K562 (cell line): ENCODE data around the gene SERPINA3. TPM values are rescaled to one million over a fixed set of nuclear protein-coding genes. Genes with fewer than 3 reads are reported as not detected.

Experiments
- ATAC-seq: fragments of 200-7000 bp; cut with Tn5 transposase; 3 replicates; pipeline ENCODE4 v1.9.1; 2020; ENCODE audit warnings: moderate library complexity
- BruUV-seq: library from RNA; stranded (reverse); fragments of 400-500 nt; replicated peaks from 2 replicates; lab custom pipeline; 2021; lab: Mats Ljungman, UMichigan
- CTCF ChIA-PET: fragments of 300-600 bp; formaldehyde crosslinking; extraction: SDS; loops from one replicate; lab custom pipeline; 2021; ENCODE audit warnings: low intra/inter-chr PET ratio; lab: Yijun Ruan, JAX
- POLR2A ChIA-PET: fragments of 300-600, 350-650 bp; sonication (Branson Sonifier 250); formaldehyde crosslinking; extraction: SDS; loops from one replicate; lab custom pipeline; 2021; ENCODE audit warnings: antibody characterized with exemption, inconsistent platforms; lab: Yijun Ruan, JAX
- DNase-seq, 4 experiments: peaks; one replicate each; pipeline versions ENCODE4 v3.0.0 to v3.0.0-alpha.2; 2011 to 2018; ENCODE audit warnings: low spot score in 3 of 4, mixed read lengths in 3 of 4; ENCODE audit errors: extremely low read depth in 1 of 4
- FAIRE-seq: peaks from 2 replicates; lab custom pipeline; 2011; peaks lifted over from hg19 to GRCh38; lab: Jason Lieb, UNC
- H2AFZ ChIP-seq: 2 replicates; pipeline ENCODE4 v1.6.0; 2011; ENCODE audit warnings: low read depth, low read length, control low read depth, inconsistent platforms
- H3K27ac ChIP-seq: fragments of 200-600 bp; 3 replicates; pipeline ENCODE4 v1.8.0; 2011; ENCODE audit warnings: low read depth, mild to moderate bottlenecking, control low read depth, inconsistent platforms, low read length, moderate library complexity, mixed read lengths; ENCODE audit errors: extremely low read depth
- H3K27me3 ChIP-seq, 2 experiments: fragments of 300-600 bp in 1 of 2; 2 replicates in 1 of 2; 3 replicates in 1 of 2; pipeline versions ENCODE4 v1.6.0 to v1.8.0; 2011; ENCODE audit warnings: inconsistent platforms in 2 of 2, low read length in 2 of 2, mild to moderate bottlenecking in 1 of 2, mixed read lengths in 1 of 2, moderate library complexity in 1 of 2; ENCODE audit not compliant: control insufficient read depth in 2 of 2, insufficient read depth in 2 of 2
- H3K36me3 ChIP-seq: fragments of 300-600 bp; 3 replicates; pipeline ENCODE4 v1.8.0; 2011; ENCODE audit warnings: mild to moderate bottlenecking, low read length, inconsistent platforms; ENCODE audit not compliant: control insufficient read depth, insufficient read depth
- H3K4me1 ChIP-seq, 2 experiments: fragments of 200-600 bp in 1 of 2; replicated peaks in 1 of 2; 2 replicates in 1 of 2; 3 replicates in 1 of 2; pipeline versions ENCODE4 v1.5.1 to v1.8.0; 2011; ENCODE audit warnings: inconsistent platforms in 2 of 2, low read length in 2 of 2, mild to moderate bottlenecking in 1 of 2, mixed read lengths in 1 of 2, moderate library complexity in 1 of 2; ENCODE audit not compliant: control insufficient read depth in 2 of 2, insufficient read depth in 2 of 2
- H3K4me2 ChIP-seq: 2 replicates; pipeline ENCODE4 v1.6.1; 2011; ENCODE audit warnings: low read length, control low read depth, inconsistent platforms, mixed read lengths; ENCODE audit not compliant: insufficient read depth
- H3K4me3 ChIP-seq: fragments of 200-600 bp; sonication (generic), shearing (Covaris generic); 2 replicates; pipeline ENCODE4 v1.5.1; 2016; ENCODE audit warnings: control low read depth, inconsistent platforms
- H3K79me2 ChIP-seq: fragments of 200-600 bp; 3 replicates; pipeline ENCODE4 v1.8.0; 2011; ENCODE audit warnings: low read length, inconsistent platforms; ENCODE audit not compliant: control insufficient read depth, insufficient read depth
- H3K9ac ChIP-seq, 2 experiments: 2 replicates each; pipeline versions ENCODE4 v1.6.0 to v1.6.1; 2011; ENCODE audit warnings: low read depth in 2 of 2, low read length in 2 of 2, control low read depth in 1 of 2, inconsistent platforms in 1 of 2, mild to moderate bottlenecking in 1 of 2, mixed read lengths in 1 of 2; ENCODE audit not compliant: insufficient read depth in 1 of 2
- H3K9me1 ChIP-seq: one replicate; pipeline ENCODE4 v1.6.0; 2011; ENCODE audit warnings: inconsistent platforms, mild to moderate bottlenecking, low read length, moderate library complexity; ENCODE audit not compliant: control insufficient read depth, insufficient read depth
- H3K9me3 ChIP-seq: replicated peaks from 2 replicates; pipeline ENCODE4 v1.5.1; 2011; ENCODE audit warnings: low read depth, low read length, inconsistent platforms; ENCODE audit not compliant: control insufficient read depth, insufficient read depth
- H4K20me1 ChIP-seq: replicated peaks from 2 replicates; pipeline ENCODE4 v1.6.1; 2011; ENCODE audit warnings: low read length, inconsistent platforms, mixed read lengths; ENCODE audit not compliant: control insufficient read depth, insufficient read depth
- CBX8 ChIP-seq: fragments of 200-600 bp; sonication (generic); IDR thresholded peaks from 2 replicates; pipeline ENCODE4 v1.6.1; 2012; ENCODE audit warnings: borderline replicate concordance, mixed run types, low read depth, mild to moderate bottlenecking, moderate library complexity, mixed read lengths, low read length, control low read depth, inconsistent platforms; ENCODE audit not compliant: poor library complexity, severe bottlenecking; ENCODE audit errors: extremely low read depth
- GTF2F1 ChIP-seq: IDR thresholded peaks from 2 replicates; pipeline ENCODE4 v1.6.1; 2011; ENCODE audit warnings: low read depth, low read length, improper control_type of control experiment
- SRF ChIP-seq, 2 experiments: fragments of 250-450, 450-650 bp in 1 of 2; sonication (Bioruptor Pico) in 1 of 2; sonication (generic) in 1 of 2; formaldehyde crosslinking; IDR thresholded peaks; 2 replicates each; pipeline versions ENCODE4 v1.5.0 to v1.5.1; 2020 to 2022; ENCODE audit warnings: mild to moderate bottlenecking in 1 of 2, missing genetic modification reagents in 1 of 2
- SUPT5H ChIP-seq: fragments of 450-650 bp; IDR thresholded peaks from 2 replicates; pipeline ENCODE4 v1.6.1; 2016
- ZNF124 ChIP-seq: sonication (generic); formaldehyde crosslinking; IDR thresholded peaks from 2 replicates; pipeline ENCODE4 v1.8.1; 2022; ENCODE audit warnings: missing genetic modification reagents
- ZSCAN32 ChIP-seq: fragments of 450-650 bp; formaldehyde crosslinking; IDR thresholded peaks from 2 replicates; pipeline ENCODE4 v1.4.0; 2020; ENCODE audit warnings: mild to moderate bottlenecking, moderate library complexity
- WGBS: fragments of 100-300 bp; shearing (Covaris generic); methylation state at CpG from one replicate; pipeline ENCODE4 v1.1.6; 2016; ENCODE audit warnings: low coverage, mixed read lengths; ENCODE audit not compliant: insufficient coverage; ENCODE audit errors: missing lambda C conversion rate; 5-methylcytosine and 5-hydroxymethylcytosine counted together
- in situ Hi-C: fragments of 300-500 bp; cut with MboI; formaldehyde crosslinking; loops from 4 replicates; pipeline ENCODE4 v1.15.0; 2018; ENCODE audit warnings: inconsistent platforms, mixed read lengths
- intact Hi-C: fragments of 100-400 bp; cut with micrococcal nuclease; formaldehyde crosslinking; loops from 2 replicates; pipeline ENCODE4 v1.14.2; 2022
- polyA plus RNA-seq, 8 experiments: library from polyadenylated mRNA; depleted of rRNA in 4 of 8; stranded (reverse) in 5 of 8; unstranded in 3 of 8; fragments of >200 nt; fragmentation: Nextera tagmentation in 2 of 8; fragmentation: Illumina TruSeq in 1 of 8; extraction: Ambion mirVana in 2 of 8; extraction: Trizol in 1 of 8; gene quantifications; 2 replicates each; pipeline versions ENCODE4 v1.2.1 to v1.2.3, GENCODE V29; 2011 to 2014; ENCODE audit warnings: inconsistent platforms in 1 of 8, missing spikeins in 1 of 8
- total RNA-seq, 7 experiments: library from RNA; depleted of rRNA in 6 of 7; stranded (reverse); fragments of >200 nt in 6 of 7; fragmentation: Illumina TruSeq in 2 of 7; extraction: Trizol in 2 of 7; gene quantifications; 2 replicates each; pipeline versions ENCODE4 v1.2.1 to v1.2.3, GENCODE V29; 2011 to 2021; ENCODE audit warnings: low replicate concordance in 1 of 7

SERPINA3 gene
- total and polyA plus RNA-seq, 9 of the 15 experiments (the other 6 are each of a cell fraction or from before 2014, with no cell fraction given), result 2.3 TPM; not detected in 8

- no peaks in the 10 kb centered on the region for H3K9me1 ChIP-seq
- in situ Hi-C loops, result no loop called here
- H3K4me1 ChIP-seq, result no peaks in the 10 kb centered on the region
- BruUV-seq, result no TSS peak
- no peak for DNase-seq
- no peak overlapping the region for H3K4me2 ChIP-seq
- intact Hi-C loops, result no loop called here
- no peaks in the 10 kb centered on the region for H4K20me1 ChIP-seq
- H3K9ac ChIP-seq, result no peak overlapping the region
- TF ChIP-seq CBX8 (no peak), SRF (CRISPR knock-in tag; IDR thresholded peaks at IDR 0.05) (no peak), SUPT5H (no peak)
- no peaks in the 10 kb centered on the region for H3K9me3 ChIP-seq
- H2AFZ ChIP-seq, result no peak overlapping the region
- no peak overlapping the region for H3K27ac ChIP-seq
- no peaks in the 10 kb centered on the region for H3K79me2 ChIP-seq
- ChIA-PET POLR2A (no interaction called here), CTCF (no interaction called here)
- H3K27me3 ChIP-seq, result no peaks in the 10 kb centered on the region
- H3K36me3 ChIP-seq, result no peaks in the 10 kb centered on the region
- ATAC-seq, result no peak
- 1% methylated on average over 6 of the region's 6 CpGs for WGBS
- H3K4me3 ChIP-seq, result no peak overlapping the region
- FAIRE-seq, result no peak
Observed at GRCh38 chr14:94573475-94574277, 38.5 kb upstream of the SERPINA3 start.

GRCh38 chr14:94574336-94574735, 37.9 kb upstream of the SERPINA3 start:
- no peaks in the 10 kb centered on the region for H3K27me3 ChIP-seq
- no peak overlapping the region for H3K9ac ChIP-seq
- 0% methylated on average over 2 of the region's 3 CpGs for WGBS
- in situ Hi-C loops (no loop called here), intact Hi-C loops (no loop called here)
- ATAC-seq, result no peak
- H3K36me3 ChIP-seq, result no peaks in the 10 kb centered on the region
- H4K20me1 ChIP-seq, result no peaks in the 10 kb centered on the region
- H3K79me2 ChIP-seq, result no peaks in the 10 kb centered on the region
- POLR2A ChIA-PET, result no interaction called here
- H3K4me2 ChIP-seq, result no peak overlapping the region
- H2AFZ ChIP-seq, result no peak overlapping the region
- CTCF ChIA-PET, result no interaction called here
- H3K9me3 ChIP-seq, result no peaks in the 10 kb centered on the region
- TF ChIP-seq ZSCAN32 (no peak), ZNF124 (CRISPR knock-in tag) (no peak), GTF2F1 (no peak)
- TF ChIP-seq, all 486 proteins: peak for 0
- FAIRE-seq (no peak), DNase-seq (no peak)
- H3K27ac ChIP-seq, result no peak overlapping the region
- H3K4me1 ChIP-seq, result no peaks in the 10 kb centered on the region
- H3K4me3 ChIP-seq, result no peak overlapping the region
- BruUV-seq, result no TSS peak
- H3K9me1 ChIP-seq, result no peaks in the 10 kb centered on the region
